ENCODE data around the gene FAM227B.

DNA sequence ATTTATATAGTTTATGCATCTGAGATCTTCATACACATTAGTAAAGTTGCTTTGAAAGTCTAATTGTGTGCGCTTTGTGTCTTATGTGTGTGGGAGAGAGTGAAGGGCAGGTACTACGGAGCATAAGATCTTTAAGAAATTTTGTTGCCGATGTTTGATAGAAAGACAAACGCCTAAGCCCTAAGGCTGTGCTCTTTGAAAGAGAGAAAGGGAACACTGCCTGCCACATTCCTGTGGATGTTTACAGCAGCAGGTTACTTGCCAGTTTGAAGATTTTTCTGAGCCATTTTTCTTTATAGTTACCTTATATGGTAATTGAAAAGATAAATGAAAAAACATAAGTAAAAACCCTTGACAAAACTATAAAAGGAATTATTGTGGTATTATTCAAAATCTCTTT lies 17.2 kb upstream of the FAM227B start:
- TF ChIP-seq EGR1 (IDR thresholded peaks at IDR 0.05) (no peak), EP300 (IDR thresholded peaks at IDR 0.05; ENCODE audit: borderline replicate concordance) (no peak), TCF12 (IDR thresholded peaks at IDR 0.05; ENCODE audit: low read depth) (no peak)
- TF ChIP-seq, protein P1, sequence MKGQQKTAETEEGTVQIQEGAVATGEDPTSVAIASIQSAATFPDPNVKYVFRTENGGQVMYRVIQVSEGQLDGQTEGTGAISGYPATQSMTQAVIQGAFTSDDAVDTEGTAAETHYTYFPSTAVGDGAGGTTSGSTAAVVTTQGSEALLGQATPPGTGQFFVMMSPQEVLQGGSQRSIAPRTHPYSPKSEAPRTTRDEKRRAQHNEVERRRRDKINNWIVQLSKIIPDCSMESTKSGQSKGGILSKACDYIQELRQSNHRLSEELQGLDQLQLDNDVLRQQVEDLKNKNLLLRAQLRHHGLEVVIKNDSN (IDR thresholded peaks at IDR 0.05): no peak
